Measurements from ENCODE around the gene BMPER.

The BMPER gene

GRCh38 chr7:33923440-33924229 lies 18.3 kb downstream of the BMPER start:
- DNase-seq (ENCODE audit: low spot score): no peak

GRCh38 chr7:33926535-33926934 lies 21.2 kb downstream of the BMPER start:
- DNase-seq (ENCODE audit: low spot score): no peak

- DNase-seq (ENCODE audit: low spot score): no peak
Measured at GRCh38 chr7:33928986-33929385, 23.6 kb downstream of the BMPER start.

GRCh38 chr7:33932221-33932620 lies 26.9 kb downstream of the BMPER start:
- DNase-seq (ENCODE audit: low spot score): no peak

- peak; percentile 80 for DNase-seq (ENCODE audit: low spot score)
Measured at GRCh38 chr7:33932832-33933468, 27.6 kb downstream of the BMPER start.

- peak; percentile 92 for DNase-seq (ENCODE audit: low spot score)
Measured at GRCh38 chr7:33933611-33934281, 28.4 kb downstream of the BMPER start.

GRCh38 chr7:33934391-33934790 lies 29.1 kb downstream of the BMPER start:
- no peak for DNase-seq (ENCODE audit: low spot score)

GRCh38 chr7:33936503-33936902 lies 31.2 kb downstream of the BMPER start:
- no peak for DNase-seq (ENCODE audit: low spot score)

GRCh38 chr7:33937871-33938270 lies 32.5 kb downstream of the BMPER start:
- no peak for DNase-seq (ENCODE audit: low spot score)

GRCh38 chr7:33939121-33939520 lies 33.8 kb downstream of the BMPER start:
- no peak for DNase-seq (ENCODE audit: low spot score)

GRCh38 chr7:33940503-33940902 lies 35.2 kb downstream of the BMPER start:
- DNase-seq (ENCODE audit: low spot score): no peak

GRCh38 chr7:33941418-33941817 lies 36.1 kb downstream of the BMPER start:
- DNase-seq (ENCODE audit: low spot score): no peak

- DNase-seq (ENCODE audit: low spot score): no peak
Measured at GRCh38 chr7:33946094-33946699, 40.9 kb downstream of the BMPER start.

- no peak for DNase-seq (ENCODE audit: low spot score)
Measured at GRCh38 chr7:33950047-33950714, 44.8 kb downstream of the BMPER start.

- no peak for DNase-seq (ENCODE audit: low spot score)
Measured at GRCh38 chr7:33952824-33953223, 47.5 kb downstream of the BMPER start.

GRCh38 chr7:33958104-33958503 lies 52.8 kb downstream of the BMPER start:
- no peak for DNase-seq (ENCODE audit: low spot score)

- DNase-seq (ENCODE audit: low spot score): no peak
Measured at GRCh38 chr7:33959676-33960075, 54.3 kb downstream of the BMPER start.

GRCh38 chr7:33961948-33962347 lies 56.6 kb downstream of the BMPER start:
- no peak for DNase-seq (ENCODE audit: low spot score)

- no peak for DNase-seq (ENCODE audit: low spot score)
Measured at GRCh38 chr7:33964417-33965182, 59.3 kb downstream of the BMPER start.

- no peak for DNase-seq (ENCODE audit: low spot score)
Measured at GRCh38 chr7:33965183-33965744, 59.9 kb downstream of the BMPER start.

- no peak for DNase-seq (ENCODE audit: low spot score)
Measured at GRCh38 chr7:33968591-33968990, 63.3 kb downstream of the BMPER start.

Measured in RKO (cell line).